ENCODE data around the gene POLD2. TPM values are rescaled to one million over a fixed set of nuclear protein-coding genes. Genes with fewer than 3 reads are reported as not detected.

Gene POLD2
- total RNA-seq, 4 donors from 2014 or later, result 50.8 to 69.0 (median 58.7) TPM

- intact Hi-C loops (cut with DNase I; ENCODE audit: low total_unique reads), result no loop called here
- no peak overlapping the region for H3K4me3 ChIP-seq (ENCODE audit: low read depth, poor library complexity, severe bottlenecking)
- DNase-seq (ENCODE audit: low spot score in 2 of 2), result no peak
- TF ChIP-seq CTCF (IDR thresholded peaks at IDR 0.05) (no peak), POLR2A (IDR thresholded peaks at IDR 0.05) (no peak)
- WGBS, 2 donors, result 89 to 91% methylated on average over 6 of the region's 6 CpGs
These were observed 3.0 kb downstream of the POLD2 start for GRCh38 chr7:44120395-44120794.

GRCh38 chr7:44119829-44120380 is 3.4 kb downstream of the POLD2 start:
- no peak overlapping the region for H3K4me3 ChIP-seq (ENCODE audit: low read depth, poor library complexity, severe bottlenecking)
- no peak for DNase-seq (ENCODE audit: low spot score in 2 of 2)
- intact Hi-C loops (cut with DNase I; ENCODE audit: low total_unique reads), result no loop called here
- 92 to 93% methylated on average over 8 of the region's 8 CpGs for WGBS, 2 donors
- TF ChIP-seq CTCF (IDR thresholded peaks at IDR 0.05), result no peak
- no peak for TF ChIP-seq POLR2A (IDR thresholded peaks at IDR 0.05)

GRCh38 chr7:44117801-44118429 is 5.4 kb downstream of the POLD2 start:
- H3K4me3 ChIP-seq (ENCODE audit: low read depth, poor library complexity, severe bottlenecking), result no peak overlapping the region
- 82 to 84% methylated on average over 7 to 13 of the region's 13 CpGs for whole genome bisulfite sequencing, 2 donors
- no peak for DNase-seq (ENCODE audit: low spot score in 2 of 2)
- intact Hi-C loops (cut with DNase I; ENCODE audit: low total_unique reads), result loop anchor here (1.0 kb wide), 1 partner anchor 48 kb away; no protein-coding TSS in a partner anchor
- TF ChIP-seq CTCF (IDR thresholded peaks at IDR 0.05), result no peak
- TF ChIP-seq POLR2A (IDR thresholded peaks at IDR 0.05), result no peak

GRCh38 chr7:44116789-44117666 is 6.3 kb downstream of the POLD2 start:
- H3K4me3 ChIP-seq (ENCODE audit: low read depth, poor library complexity, severe bottlenecking), result no peak overlapping the region
- no peak for TF ChIP-seq CTCF (IDR thresholded peaks at IDR 0.05)
- no peak for TF ChIP-seq POLR2A (IDR thresholded peaks at IDR 0.05)
- 82 to 86% methylated on average over 8 to 13 of the region's 25 CpGs for WGBS, 2 donors
- intact Hi-C loops (cut with DNase I; ENCODE audit: low total_unique reads), result loop anchor here (1.0 kb wide), 1 partner anchor 47 kb away; no protein-coding TSS in a partner anchor
- DNase-seq (ENCODE audit: low spot score in 2 of 2), result no peak

GRCh38 chr7:44116087-44116788 is 7.1 kb downstream of the POLD2 start:
- WGBS, 2 donors, result 79 to 87% methylated on average over 15 to 16 of the region's 17 CpGs
- no peak overlapping the region for H3K4me3 ChIP-seq (ENCODE audit: low read depth, poor library complexity, severe bottlenecking)
- intact Hi-C loops (cut with DNase I; ENCODE audit: low total_unique reads), result no loop called here
- DNase-seq (ENCODE audit: low spot score in 2 of 2), result no peak
- TF ChIP-seq POLR2A (IDR thresholded peaks at IDR 0.05) (no peak), CTCF (IDR thresholded peaks at IDR 0.05) (no peak)
